ENCODE data around the gene KDM6B.
"Not testable (repeated sequence)": the region's sequence is repeated elsewhere in the genome, so short reads cannot be mapped to it uniquely, and the experiment has no call there.

KDM6B gene

GRCh38 chr17:7854078-7854777 lies 20.2 kb downstream of the KDM6B start:
- DNase-seq, result no peak

GRCh38 chr17:7854851-7855659 lies 21.0 kb downstream of the KDM6B start, which contains the start of gene TMEM88:
Gene TMEM88, plus strand, starts transcription at chr17:7855066. Its CDS starts 9 bp downstream, at chr17:7855075.
- no peak for DNase-seq

DNA sequence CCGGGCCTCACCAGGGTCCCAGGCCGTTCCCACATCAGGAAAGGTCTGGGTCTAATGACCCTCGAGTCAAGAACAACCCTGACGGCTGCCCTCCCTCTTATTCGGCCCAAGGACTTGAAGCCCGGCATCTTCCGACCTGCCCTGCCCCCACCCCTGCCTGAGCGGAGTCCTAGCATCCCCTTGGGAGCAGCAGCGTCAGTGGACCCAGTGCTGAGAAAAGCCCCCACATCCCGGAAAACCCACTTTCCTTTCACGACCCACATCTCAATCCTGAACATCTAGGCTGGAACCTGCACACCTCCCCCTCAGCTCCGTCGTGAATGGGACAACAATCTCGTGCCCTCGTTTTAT lies 21.6 kb downstream of the KDM6B start:
- no peak for DNase-seq

- no peak for DNase-seq
Observed at GRCh38 chr17:7856011-7856810, 22.2 kb downstream of the KDM6B start.

GRCh38 chr17:7856811-7857712 lies 23.0 kb downstream of the KDM6B start, which contains the start of gene NAA38:
Gene NAA38, minus strand, starts transcription at chr17:7857559. Its CDS starts 96 bp downstream, at chr17:7857463.
- peak; percentile 93 for DNase-seq

GRCh38 chr17:7857713-7858521 lies 23.9 kb downstream of the KDM6B start, which contains the start of gene CYB5D1:
Gene CYB5D1, plus strand, starts transcription at chr17:7858003. Its CDS starts 132 bp downstream, at chr17:7858135.
- DNase-seq, result peak; percentile 78

DNA sequence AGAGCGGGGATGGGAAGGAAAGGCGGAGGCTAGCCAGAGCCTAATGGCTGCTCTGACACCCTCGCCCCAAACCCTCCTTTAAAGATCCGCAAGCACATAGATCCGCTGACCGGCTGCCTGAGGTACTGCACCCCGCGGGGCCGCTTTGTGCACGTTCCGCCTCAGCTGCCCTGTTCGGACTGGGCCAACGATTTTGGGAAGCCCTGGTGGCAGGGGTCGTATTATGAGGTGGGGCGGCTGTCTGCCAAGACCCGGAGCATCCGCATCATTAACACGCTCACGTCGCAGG lies 24.4 kb downstream of the KDM6B start:
- no peak for DNase-seq

GRCh38 chr17:7859028-7859427 lies 25.0 kb downstream of the KDM6B start:
- no peak for DNase-seq

- DNase-seq, result no peak
Observed at GRCh38 chr17:7862692-7863437, 28.8 kb downstream of the KDM6B start.

GRCh38 chr17:7864384-7864783 lies 30.4 kb downstream of the KDM6B start:
- not testable (repeated sequence) for DNase-seq

- DNase-seq, result no peak
Observed at GRCh38 chr17:7864995-7865650, 31.1 kb downstream of the KDM6B start.

GRCh38 chr17:7867881-7868329 lies 33.9 kb downstream of the KDM6B start:
- no peak for DNase-seq

- DNase-seq, result no peak
Observed at GRCh38 chr17:7873051-7873450, 39.0 kb downstream of the KDM6B start.

GRCh38 chr17:7875804-7876370 lies 41.9 kb downstream of the KDM6B start:
- DNase-seq, result no peak

DNA sequence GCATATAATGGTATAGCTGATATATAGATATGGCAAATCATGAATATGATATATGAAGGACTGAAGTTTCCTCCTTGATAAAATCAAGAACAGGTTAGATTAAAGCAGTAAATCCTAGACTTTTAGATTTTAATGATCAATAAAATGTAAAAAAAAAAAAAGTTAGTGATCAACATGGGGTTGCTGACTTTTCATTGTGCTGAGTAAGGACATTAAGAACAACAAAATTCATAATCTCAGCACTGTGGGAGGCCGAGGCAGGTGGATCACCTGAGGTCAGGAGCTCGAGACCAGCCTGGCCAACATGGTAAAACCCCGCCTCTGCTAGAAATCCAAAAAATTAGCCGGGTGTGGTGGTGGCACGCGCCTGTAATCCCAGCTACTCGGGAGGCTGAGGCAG lies 44.2 kb downstream of the KDM6B start:
- no peak for DNase-seq

GRCh38 chr17:7880076-7880868 lies 46.3 kb downstream of the KDM6B start:
- DNase-seq, result no peak

GRCh38 chr17:7881276-7882054 lies 47.4 kb downstream of the KDM6B start:
- no peak for DNase-seq

- DNase-seq, result no peak
Observed at GRCh38 chr17:7882068-7882467, 48.1 kb downstream of the KDM6B start.

All from GOT3 (cell line).